Bone marrow (tissue), 2 donors: Measurements from ENCODE around the gene WNT10A.
"Not testable (repeated sequence)": the region's sequence is repeated elsewhere in the genome, so short reads cannot be mapped to it uniquely, and the experiment has no call there.

ENCODE experiments used
- DNase-seq, 2 donors: peaks; one replicate each; lab custom pipeline; 2025; lab: John Stamatoyannopoulos, UW

Gene WNT10A

GRCh38 chr2:218931751-218932150 is 51.1 kb downstream of the WNT10A start:
- not testable (repeated sequence) for DNase-seq
